Epithelial cell of esophagus (primary cell): ENCODE data around the gene ACTL7A.
"Not testable (repeated sequence)": the region's sequence is repeated elsewhere in the genome, so short reads cannot be mapped to it uniquely, and the experiment has no call there.

Source experiments
- DNase-seq: peaks from one replicate; pipeline ENCODE4 v3.0.0; 2010; ENCODE audit warnings: low read depth
- H3K4me3 ChIP-seq: 2 replicates; pipeline ENCODE4 v1.5.1; 2011; ENCODE audit warnings: mild to moderate bottlenecking, low read length, control low read depth
- CTCF ChIP-seq: IDR thresholded peaks from 2 replicates; pipeline ENCODE4 v1.5.1; 2011; ENCODE audit warnings: low read depth, mild to moderate bottlenecking, low read length, control low read depth, inconsistent platforms; ENCODE audit not compliant: insufficient read depth; ENCODE audit errors: missing control alignments

Gene ACTL7A

DNA sequence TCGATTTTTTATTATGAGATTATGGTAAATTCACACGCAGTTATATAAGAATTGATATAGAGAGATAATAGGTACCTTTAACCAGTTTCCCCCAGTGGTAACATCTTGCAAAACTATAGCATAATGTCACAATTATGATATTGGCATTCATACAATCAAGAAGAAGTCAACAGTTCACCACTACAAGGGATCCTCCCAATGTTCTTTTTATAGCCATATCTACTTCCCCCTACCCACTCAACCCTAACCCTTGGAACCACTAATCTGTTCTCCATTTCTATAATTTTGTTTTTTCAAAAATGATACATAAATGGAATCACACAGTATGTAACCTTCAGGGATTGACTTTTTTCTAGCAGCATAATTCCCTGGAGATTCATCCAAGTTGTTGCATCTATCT lies 16.1 kb upstream of the ACTL7A start:
- DNase-seq: no peak
- no peak for TF ChIP-seq CTCF
- H3K4me3 ChIP-seq: no peak overlapping the region

DNA sequence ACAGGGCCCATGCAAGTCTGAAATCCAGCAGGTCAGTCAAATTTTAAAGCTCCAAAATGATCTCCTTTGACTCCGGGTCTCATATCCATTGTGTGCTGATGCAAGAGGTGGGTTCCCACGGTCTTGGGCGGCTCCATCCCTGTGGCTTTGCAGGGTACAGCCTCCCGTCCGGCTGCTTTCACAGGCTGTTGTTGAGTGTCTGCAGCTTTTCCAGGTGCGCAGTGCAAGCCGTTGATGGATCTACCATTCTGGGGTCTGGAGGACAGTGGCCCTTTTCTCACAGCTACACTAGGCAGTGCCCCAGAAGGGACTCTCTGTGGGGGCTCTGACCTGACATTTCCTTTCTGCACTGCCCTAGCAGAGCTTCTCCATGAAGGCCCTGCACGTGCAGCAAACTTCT lies 13.8 kb upstream of the ACTL7A start:
- DNase-seq, H3K4me3 ChIP-seq: not testable (repeated sequence)

GRCh38 chr9:108850293-108850897 lies 11.7 kb upstream of the ACTL7A start:
- no peak overlapping the region for H3K4me3 ChIP-seq
- peak; percentile 69 for DNase-seq
- peak; percentile 69 for TF ChIP-seq CTCF

GRCh38 chr9:108851138-108851537 lies 10.9 kb upstream of the ACTL7A start:
- no peak for TF ChIP-seq CTCF
- no peak overlapping the region for H3K4me3 ChIP-seq
- no peak for DNase-seq

DNA sequence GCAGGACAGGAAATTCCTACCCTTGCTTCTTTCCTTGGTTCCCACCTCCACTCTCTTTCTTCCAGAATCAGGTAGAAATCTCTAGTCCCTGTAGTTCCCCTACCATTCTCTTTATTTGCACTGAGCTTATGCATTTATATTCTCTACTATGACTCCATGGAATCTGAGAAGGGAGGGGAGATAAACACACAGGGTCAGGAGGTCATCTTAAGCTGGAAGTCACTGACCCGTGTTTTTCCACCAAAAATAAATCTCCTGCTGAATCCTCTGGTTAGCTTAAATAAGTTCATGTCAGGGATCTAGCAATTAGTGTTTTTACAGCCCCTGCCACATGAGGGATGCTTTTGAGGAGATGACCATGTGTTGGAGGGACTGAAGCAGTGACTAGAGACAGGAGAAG lies 10.0 kb upstream of the ACTL7A start:
- DNase-seq: no peak
- TF ChIP-seq CTCF: no peak
- no peak overlapping the region for H3K4me3 ChIP-seq

GRCh38 chr9:108854094-108854493 lies 8.0 kb upstream of the ACTL7A start:
- no peak overlapping the region for H3K4me3 ChIP-seq
- TF ChIP-seq CTCF: no peak
- DNase-seq: no peak

DNA sequence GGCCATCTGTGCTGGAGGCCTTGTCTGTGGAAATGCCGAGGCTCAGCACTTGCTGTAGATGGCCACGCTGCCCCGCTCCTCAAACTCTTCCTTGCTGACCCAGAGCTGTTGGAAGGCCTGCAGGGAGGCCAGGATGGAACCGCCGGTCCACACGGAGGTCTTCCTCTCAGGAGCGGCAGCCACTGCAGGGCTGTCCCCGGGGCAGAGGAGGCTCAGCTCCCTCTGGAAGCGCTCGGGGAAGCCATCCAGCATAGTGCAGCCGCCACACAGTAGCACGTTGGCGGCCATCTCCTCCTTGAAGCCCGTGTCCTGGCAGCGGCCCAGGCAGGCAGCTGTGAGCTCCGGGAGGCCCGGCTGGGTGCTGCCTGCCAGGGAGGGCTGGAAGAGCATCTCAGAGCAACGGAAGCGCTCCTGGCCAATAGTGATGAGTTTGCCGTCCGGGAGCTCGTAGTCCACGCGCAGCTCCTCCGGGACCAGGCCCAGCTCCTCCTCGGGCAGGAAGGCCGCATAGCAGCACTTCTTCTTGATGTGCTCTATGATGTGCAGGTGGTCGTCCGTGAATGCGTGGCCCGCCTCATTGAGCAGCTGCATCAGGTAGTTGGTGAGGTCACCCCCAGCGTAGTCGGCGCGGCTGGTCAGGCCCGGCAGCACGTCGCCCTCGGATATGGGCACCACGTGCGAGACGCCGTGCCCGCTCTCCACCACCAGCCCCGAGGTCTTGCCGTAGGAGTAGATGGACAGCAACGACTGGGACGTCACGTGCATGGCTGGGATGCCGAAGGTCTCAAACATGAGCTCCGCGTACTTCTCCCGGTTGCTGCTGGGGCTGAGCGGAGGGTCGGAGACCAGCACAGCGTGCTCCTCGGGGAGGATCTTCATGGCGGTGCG lies 7.2 kb upstream of the ACTL7A start:
- H3K4me3 ChIP-seq: no peak overlapping the region
- no peak for DNase-seq
- TF ChIP-seq CTCF: no peak
